OCI-LY1 (cell line): ENCODE data around the gene MTHFSD.
A peak's percentile ranks its signal among the peaks of the same experiment; 100 is the strongest.

ENCODE experiments used
- H2AFZ ChIP-seq: fragments of 200-600 bp; sonication (generic), shearing (Covaris generic); 2 replicates; pipeline ENCODE4 v1.6.0; 2014; ENCODE audit warnings: antibody characterized with exemption, mild to moderate bottlenecking, low read length
- H3F3A ChIP-seq: fragments of 200-600 bp; sonication (generic), shearing (Covaris generic); 2 replicates; pipeline ENCODE4 v1.6.0; 2014; ENCODE audit warnings: mild to moderate bottlenecking, antibody characterized with exemption, low read length, moderate library complexity; ENCODE audit not compliant: insufficient read depth
- H3K27ac ChIP-seq: fragments of 200-600 bp; sonication (generic); 2 replicates; pipeline ENCODE4 v1.5.1; 2014; ENCODE audit warnings: low read length, mixed run types, mild to moderate bottlenecking, low read depth; ENCODE audit not compliant: poor library complexity, severe bottlenecking
- H3K27me3 ChIP-seq: fragments of 200-600 bp; sonication (generic); 2 replicates; pipeline ENCODE4 v1.6.0; 2014; ENCODE audit warnings: antibody characterized with exemption, mild to moderate bottlenecking, low read length, moderate library complexity; ENCODE audit not compliant: insufficient read depth
- H3K36me3 ChIP-seq: fragments of 200-600 bp; sonication (generic); 2 replicates; pipeline ENCODE4 v1.6.1; 2014; ENCODE audit warnings: mild to moderate bottlenecking, antibody characterized with exemption, low read length, moderate library complexity, mixed read lengths; ENCODE audit not compliant: insufficient read depth
- H3K4me1 ChIP-seq: fragments of 200-600 bp; sonication (generic); 2 replicates; pipeline ENCODE4 v1.5.1; 2014; ENCODE audit warnings: mild to moderate bottlenecking, low read length, moderate library complexity; ENCODE audit not compliant: insufficient read depth, severe bottlenecking
- H3K4me2 ChIP-seq: fragments of 200-600 bp; sonication (generic), shearing (Covaris generic); 2 replicates; pipeline ENCODE4 v1.6.1; 2014; ENCODE audit warnings: low read length
- H3K4me3 ChIP-seq: fragments of 200-600 bp; sonication (generic); 2 replicates; pipeline ENCODE4 v1.5.1; 2014; ENCODE audit warnings: low read length, low read depth, mild to moderate bottlenecking, mixed read lengths; ENCODE audit not compliant: poor library complexity, severe bottlenecking
- H3K79me2 ChIP-seq: fragments of 200-600 bp; shearing (Covaris generic); 2 replicates; pipeline ENCODE4 v1.6.1; 2016; ENCODE audit warnings: mixed run types, low read length, mixed read lengths; ENCODE audit not compliant: insufficient read depth
- H3K9ac ChIP-seq: fragments of 200-600 bp; sonication (generic), shearing (Covaris generic); 2 replicates; pipeline ENCODE4 v1.6.1; 2014; ENCODE audit warnings: mild to moderate bottlenecking, low read length, mixed read lengths
- H3K9me2 ChIP-seq: fragments of 200-600 bp; sonication (generic), shearing (Covaris generic); 2 replicates; pipeline ENCODE4 v1.6.1; 2014; ENCODE audit warnings: low read depth, mild to moderate bottlenecking, low read length, mixed read lengths
- H3K9me3 ChIP-seq: fragments of 200-600 bp; shearing (Covaris generic); 2 replicates; pipeline ENCODE4 v1.6.1; 2014; ENCODE audit warnings: low read length, mixed read lengths
- H4K20me1 ChIP-seq: fragments of 200-600 bp; sonication (generic), shearing (Covaris generic); 2 replicates; pipeline ENCODE4 v1.6.0; 2016; ENCODE audit warnings: mild to moderate bottlenecking, low read length; ENCODE audit not compliant: insufficient read depth
- CTCF ChIP-seq: fragments of 200-600 bp; sonication (generic), shearing (Covaris generic); IDR thresholded peaks from 2 replicates; pipeline ENCODE4 v1.5.1; 2017; ENCODE audit warnings: mild to moderate bottlenecking, antibody characterized with exemption, low read length, moderate library complexity, mixed read lengths
- EZH2 ChIP-seq: fragments of 200-600 bp; sonication (generic), shearing (Covaris generic); IDR thresholded peaks from 2 replicates; pipeline ENCODE4 v1.8.0; 2017; ENCODE audit warnings: borderline replicate concordance, mixed run types, mild to moderate bottlenecking, antibody characterized with exemption, low read length, moderate library complexity, mixed read lengths

The MTHFSD gene

GRCh38 chr16:86578061-86578599 is 23.1 kb upstream of the MTHFSD start, which contains the start of gene FOXL1:
FOXL1 (plus strand) TSS chr16:86578549; CDS start chr16:86578724, 175 bp downstream.
- Histone ChIP-seq H2AFZ (no peak within 1 kb of the TSS), H3K9me3 (no peaks in the 10 kb centered on the region), H3K9ac (no peak within 1 kb of the TSS; the same call in 1 of the 2 replicates), H3K27ac (peak within 1 kb of the TSS; percentile 47), H3K4me1 (peaks cover 38% of the 10 kb centered on the region), H3F3A (no peaks in the 10 kb centered on the region), H3K36me3 (peaks cover 57% of the 10 kb centered on the region), H3K9me2 (no peaks in the 10 kb centered on the region), H3K27me3 (no peaks in the 10 kb centered on the region), H4K20me1 (no peaks in the 10 kb centered on the region), H3K4me2 (peak within 1 kb of the TSS; percentile 28; the same call in 1 of the 2 replicates), H3K79me2 (no peaks in the 10 kb centered on the region), H3K4me3 (no peak within 1 kb of the TSS)
- TF ChIP-seq CTCF: no peak
- TF ChIP-seq EZH2: no peak

GRCh38 chr16:86577314-86577971 is 22.4 kb upstream of the MTHFSD start:
- TF ChIP-seq EZH2: no peak
- TF ChIP-seq CTCF: no peak
- Histone ChIP-seq H3K9ac (no peak overlapping the region; the same call in 1 of the 2 replicates), H3K9me3 (no peaks in the 10 kb centered on the region), H3F3A (no peaks in the 10 kb centered on the region), H4K20me1 (no peaks in the 10 kb centered on the region), H3K4me3 (no peak overlapping the region), H3K27me3 (no peaks in the 10 kb centered on the region), H3K9me2 (no peaks in the 10 kb centered on the region), H3K36me3 (peaks cover 53% of the 10 kb centered on the region), H3K4me1 (peaks cover 42% of the 10 kb centered on the region), H3K27ac (peak overlapping the region; percentile 47), H3K79me2 (peaks cover 3% of the 10 kb centered on the region; the same call in 1 of the 2 replicates), H3K4me2 (peak overlapping the region; percentile 28; the same call in 1 of the 2 replicates), H2AFZ (no peak overlapping the region)

GRCh38 chr16:86576591-86577313 is 21.7 kb upstream of the MTHFSD start:
- Histone ChIP-seq H3F3A (no peaks in the 10 kb centered on the region), H3K4me3 (no peak overlapping the region), H3K9me3 (no peaks in the 10 kb centered on the region), H3K27me3 (no peaks in the 10 kb centered on the region), H3K79me2 (peaks cover 8% of the 10 kb centered on the region; the same call in 1 of the 2 replicates), H3K9ac (no peak overlapping the region; the same call in 1 of the 2 replicates), H4K20me1 (no peaks in the 10 kb centered on the region), H3K9me2 (no peaks in the 10 kb centered on the region), H3K27ac (peak overlapping the region; percentile 47), H3K36me3 (peaks cover 53% of the 10 kb centered on the region), H3K4me2 (peak overlapping the region; percentile 28; the same call in 1 of the 2 replicates), H3K4me1 (peaks cover 48% of the 10 kb centered on the region), H2AFZ (no peak overlapping the region)
- TF ChIP-seq CTCF (no peak), EZH2 (no peak)
